Activated T-cell treated with anti-CD3 and anti-CD28 coated beads, Interleukin-2, amount 50 U/mL, for 1 hour (primary cell): ENCODE data around the gene ZNF208.
"Not testable (repeated sequence)": the region's sequence is repeated elsewhere in the genome, so short reads cannot be mapped to it uniquely, and the experiment has no call there.

Source experiments
- DNase-seq: peaks from one replicate; pipeline ENCODE4 v3.0.0-alpha.2; 2020

Gene ZNF208

GRCh38 chr19:22010437-22011143, at the start of gene ZNF208:
TSS of gene ZNF208 (minus strand) at chr19:22010943. CDS start at chr19:22010794, 149 bp downstream.
- DNase-seq: peak; percentile 20

GRCh38 chr19:22052644-22053013, 41.9 kb upstream of the ZNF208 start:
- no peak for DNase-seq

GRCh38 chr19:22041151-22041550, 30.4 kb upstream of the ZNF208 start:
- DNase-seq: not testable (repeated sequence)

DNA sequence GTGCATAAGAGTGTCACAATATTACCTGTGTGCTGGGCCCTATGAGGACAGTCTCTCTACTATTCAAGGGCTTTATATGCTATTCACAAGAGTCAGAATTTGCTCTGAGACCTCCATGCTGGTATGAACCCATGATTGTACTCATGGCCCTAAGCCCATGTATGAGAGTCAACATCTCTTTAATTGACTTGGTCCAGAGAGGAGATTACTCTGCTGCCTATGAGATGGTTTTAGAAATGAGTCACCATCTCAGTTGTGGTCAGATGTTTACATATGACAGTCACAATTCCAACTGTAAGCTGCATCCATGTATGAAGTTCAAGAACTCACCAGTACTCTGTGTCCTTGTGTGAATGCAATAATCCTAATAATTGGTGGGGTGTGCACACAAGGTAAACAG, 19.9 kb upstream of the ZNF208 start:
- DNase-seq: no peak

- DNase-seq: no peak
These were observed 15.9 kb upstream of the ZNF208 start for GRCh38 chr19:22026687-22027086.

GRCh38 chr19:22025539-22025938, 14.8 kb upstream of the ZNF208 start:
- not testable (repeated sequence) for DNase-seq

GRCh38 chr19:21970466-21970865, 40.3 kb downstream of the ZNF208 start:
- no peak for DNase-seq

- no peak for DNase-seq
These were observed 63.0 kb downstream of the ZNF208 start for GRCh38 chr19:21947775-21948174.

GRCh38 chr19:21940684-21941083, 70.1 kb downstream of the ZNF208 start:
- DNase-seq: no peak

- DNase-seq: no peak
These were observed 76.2 kb downstream of the ZNF208 start for GRCh38 chr19:21934593-21934992.

GRCh38 chr19:21934131-21934530, 76.6 kb downstream of the ZNF208 start:
- DNase-seq: no peak

DNA sequence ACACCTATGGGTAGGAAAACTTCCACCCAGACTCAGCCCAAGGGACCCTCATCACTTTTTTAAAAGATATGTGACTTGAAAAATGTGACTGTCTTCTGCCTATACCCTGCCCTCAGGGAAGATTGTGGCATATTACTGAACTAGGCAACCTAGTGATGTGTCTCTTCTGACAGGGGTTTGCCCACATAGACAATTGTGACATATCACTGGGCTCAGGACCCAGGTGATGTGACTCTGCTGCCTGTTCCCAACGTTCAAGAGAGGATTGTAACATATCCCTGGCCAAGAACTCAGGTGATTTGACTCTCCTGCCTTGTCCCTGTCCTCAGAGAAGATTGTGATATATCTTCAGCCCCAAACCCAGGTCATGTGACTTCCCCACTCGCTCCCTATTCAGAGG, 88.5 kb downstream of the ZNF208 start:
- DNase-seq: no peak

GRCh38 chr19:21921691-21922180, 89.0 kb downstream of the ZNF208 start:
- DNase-seq: no peak

DNA sequence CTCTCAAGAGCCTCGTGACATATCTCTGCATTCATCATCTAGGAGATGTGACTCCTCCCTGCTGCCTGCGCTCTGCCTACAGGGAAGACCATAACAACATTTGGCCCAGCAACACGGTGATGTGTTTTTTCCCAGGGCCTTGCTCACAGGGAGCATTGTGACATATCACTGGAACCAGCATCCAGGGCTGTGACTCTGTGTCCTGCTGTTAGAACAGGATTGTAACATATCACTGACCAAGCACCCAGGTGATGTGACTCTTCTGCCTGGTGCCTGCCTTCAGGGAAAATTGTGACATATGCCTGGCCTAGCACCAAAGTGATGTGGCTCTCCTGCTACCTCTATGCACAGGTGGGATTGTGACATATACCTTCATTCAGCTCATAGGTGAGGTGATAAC, 95.3 kb downstream of the ZNF208 start:
- no peak for DNase-seq

- DNase-seq: no peak
These were observed 98.1 kb downstream of the ZNF208 start for GRCh38 chr19:21912654-21913053.

DNA sequence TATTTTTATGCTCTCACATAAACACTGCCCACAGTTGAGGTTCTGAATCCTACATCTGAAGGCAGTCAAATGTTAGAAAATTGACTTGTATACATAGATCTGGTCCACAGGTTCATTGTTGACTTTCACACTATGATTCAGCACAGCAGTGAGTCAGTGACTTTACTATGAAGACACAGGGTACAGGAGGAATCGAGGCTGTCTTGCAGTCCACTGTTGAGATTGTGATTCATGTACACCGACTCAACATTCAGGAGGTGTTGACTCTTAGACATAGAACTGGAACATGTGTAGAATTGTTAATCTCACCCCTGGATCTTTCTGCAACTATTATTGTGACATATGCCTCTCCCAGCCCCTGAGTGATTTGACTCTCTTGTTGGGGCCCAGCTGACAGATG, 100.4 kb downstream of the ZNF208 start:
- DNase-seq: no peak

GRCh38 chr19:21908066-21908465, 102.7 kb downstream of the ZNF208 start:
- no peak for DNase-seq

DNA sequence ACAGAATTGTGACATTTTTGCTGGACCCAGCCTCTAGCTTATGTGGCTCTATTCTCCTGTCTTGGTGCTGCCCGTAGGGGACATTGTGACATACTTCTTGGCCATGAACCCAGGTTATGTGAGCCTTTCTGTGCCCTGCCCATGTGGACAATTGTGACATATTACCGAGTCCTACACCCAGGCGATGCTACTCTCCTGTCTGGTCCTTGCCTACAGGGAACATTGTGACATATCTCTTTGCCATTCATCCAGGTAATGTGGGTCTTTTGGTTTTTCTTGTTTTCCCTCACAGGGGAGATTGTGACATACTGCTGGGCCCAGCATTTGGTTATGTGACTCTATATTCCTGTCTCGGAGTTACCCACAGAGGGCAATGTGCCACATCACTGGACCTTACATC, 103.2 kb downstream of the ZNF208 start:
- no peak for DNase-seq

GRCh38 chr19:21902571-21902970, 108.2 kb downstream of the ZNF208 start:
- DNase-seq: no peak

DNA sequence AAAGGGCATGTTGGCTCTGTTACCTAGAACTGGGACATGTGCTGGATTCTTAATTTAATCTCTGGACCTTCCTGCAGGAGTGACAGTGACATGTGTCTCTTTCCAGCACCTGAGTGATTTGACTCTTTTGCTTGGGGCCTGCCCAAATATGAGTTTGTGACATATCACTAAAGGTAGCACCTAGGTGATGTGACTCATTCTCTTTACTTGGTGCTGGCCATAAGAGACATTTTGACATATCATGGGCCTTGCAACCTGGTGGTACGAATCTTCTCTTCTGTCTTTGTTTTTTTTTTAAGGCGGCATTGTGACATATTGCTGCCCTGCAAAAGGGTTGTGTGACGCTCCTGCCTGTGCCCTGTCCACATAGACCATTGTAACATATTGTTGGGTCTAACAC, 108.9 kb downstream of the ZNF208 start:
- DNase-seq: no peak

DNA sequence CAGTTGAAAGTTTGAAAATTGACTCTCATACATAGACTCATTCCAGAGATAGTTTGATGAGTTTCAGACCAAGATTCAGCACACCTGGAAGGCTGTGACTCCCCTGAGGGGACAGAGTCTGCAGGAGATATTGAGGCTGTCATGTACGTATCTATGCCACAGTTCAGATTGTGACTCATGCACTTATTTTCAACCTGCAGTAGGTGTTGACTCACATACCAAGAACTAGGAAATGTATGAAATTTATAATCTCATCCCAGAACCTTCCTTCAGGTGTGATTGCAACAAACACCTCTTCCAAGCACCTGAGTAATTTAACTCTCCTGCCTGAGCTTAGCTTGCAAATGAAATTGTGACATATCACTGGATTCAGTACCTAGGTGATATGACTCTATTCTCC, 110.3 kb downstream of the ZNF208 start:
- no peak for DNase-seq

- no peak for DNase-seq
These were observed 119.7 kb downstream of the ZNF208 start for GRCh38 chr19:21891086-21891485.

DNA sequence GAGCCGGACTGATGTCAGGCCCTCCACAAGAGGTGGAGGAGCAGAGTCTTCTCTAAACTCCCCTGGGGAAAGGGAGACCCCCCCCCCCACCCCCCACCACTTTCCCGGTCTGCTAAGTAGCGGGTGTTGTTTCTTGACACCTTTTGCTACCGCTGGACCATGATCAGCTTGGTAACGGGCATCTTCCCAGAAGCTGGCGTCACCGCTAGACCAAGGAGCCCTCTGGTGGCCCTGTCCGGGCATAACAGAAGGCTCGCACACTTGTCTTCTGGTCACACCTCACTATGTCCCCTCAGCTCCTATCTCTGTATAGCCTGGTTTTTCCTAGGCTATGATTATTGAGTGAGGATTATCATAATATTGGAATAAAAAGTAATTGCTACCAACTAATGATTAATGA, 120.7 kb downstream of the ZNF208 start:
- peak; percentile 45 for DNase-seq

- DNase-seq: not testable (repeated sequence)
These were observed 125.2 kb downstream of the ZNF208 start for GRCh38 chr19:21885516-21885915.

GRCh38 chr19:21884786-21885185, 126.0 kb downstream of the ZNF208 start:
- not testable (repeated sequence) for DNase-seq
